ENCODE data around the gene TRIM74. TPM values are rescaled to one million over a fixed set of nuclear protein-coding genes. Genes with fewer than 3 reads are reported as not detected.
"Not testable (repeated sequence)": the region's sequence is repeated elsewhere in the genome, so short reads cannot be mapped to it uniquely, and the experiment has no call there.

TRIM74 gene
- total and polyA plus RNA-seq, 2 of the 8 experiments (the other 6 are each of a cell fraction or from before 2014, with no cell fraction given), result 0.52 TPM; not detected in 1

DNA sequence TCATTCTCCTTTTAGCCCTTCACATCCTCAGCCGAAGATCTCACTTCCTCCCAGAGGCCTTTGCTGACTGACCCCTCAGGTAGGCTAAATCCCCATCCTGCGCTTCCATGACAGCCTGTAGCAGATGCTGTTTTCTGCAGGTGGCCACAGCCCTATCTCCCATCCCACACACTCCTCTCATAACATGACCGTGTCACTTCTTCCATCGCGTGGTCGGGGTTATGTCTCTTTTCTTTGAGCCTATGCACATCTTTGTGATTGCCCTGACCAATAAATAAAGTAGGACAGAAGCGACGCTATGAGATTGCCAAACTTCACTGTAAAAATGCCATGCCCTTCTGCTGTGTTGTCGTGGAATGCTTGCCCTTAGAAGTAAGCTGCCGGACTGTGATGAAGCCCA is 55.5 kb downstream of the TRIM74 start:
- H2BK5ac ChIP-seq (ENCODE audit: low read depth, low read length); H3K14ac ChIP-seq (ENCODE audit: insufficient read length); H3K4me2 ChIP-seq (ENCODE audit: insufficient read depth in 1 of 2, low read depth in 2 of 2, low read length in 2 of 2); H4K91ac ChIP-seq (replicated peaks; ENCODE audit: insufficient read length, low read length); H2AK5ac ChIP-seq (ENCODE audit: low read depth, low read length); H3K23me2 ChIP-seq (ENCODE audit: low read depth, low read length); H3K56ac ChIP-seq (replicated peaks; ENCODE audit: insufficient read length, low read depth, low read length); H3K79me1 ChIP-seq (ENCODE audit: low read depth, low read length); H3K4me1 ChIP-seq (replicated peaks in 1 of 4; ENCODE audit: control insufficient read depth in 3 of 4, insufficient read depth in 4 of 4, low read length in 3 of 4); H4K8ac ChIP-seq (ENCODE audit: extremely low read depth, insufficient read depth, low read length); H4K5ac ChIP-seq (ENCODE audit: insufficient read length, low read depth, low read length); H2BK20ac ChIP-seq (ENCODE audit: low read length); DNase-seq (ENCODE audit: low read depth in 1 of 2, low spot score in 2 of 2); H3K18ac ChIP-seq (ENCODE audit: extremely low read depth, low read length); H4K20me1 ChIP-seq (replicated peaks in 1 of 2; ENCODE audit: control insufficient read depth in 1 of 2, insufficient read depth in 2 of 2, low read length in 2 of 2); H2BK120ac ChIP-seq (replicated peaks; ENCODE audit: low read depth, low read length); H3K4ac ChIP-seq (replicated peaks; ENCODE audit: insufficient read length, low read depth, low read length); H2BK15ac ChIP-seq (ENCODE audit: low read length); H3K23ac ChIP-seq (ENCODE audit: insufficient read length); H3K9ac ChIP-seq (replicated peaks in 1 of 4; ENCODE audit: extremely low read depth in 1 of 4, low read depth in 3 of 4, low read length in 3 of 4); H3K27me3 ChIP-seq (replicated peaks in 1 of 4; ENCODE audit: control insufficient read depth in 3 of 4, extremely low read depth in 1 of 4, insufficient read depth in 3 of 4, low read length in 3 of 4); H2BK12ac ChIP-seq (ENCODE audit: low read depth, low read length); H3K9me3 ChIP-seq (ENCODE audit: insufficient read depth in 2 of 2, low read depth in 1 of 2, low read length in 1 of 2); H3K36me3 ChIP-seq (ENCODE audit: control insufficient read depth in 2 of 4, insufficient read depth in 4 of 4, low read length in 3 of 4); H2AFZ ChIP-seq (ENCODE audit: low read length); FAIRE-seq; POLR2A ChIA-PET (ENCODE audit: partially characterized antibody); H3K4me3 ChIP-seq (ENCODE audit: extremely low read depth in 1 of 4, insufficient read depth in 2 of 4, low read depth in 3 of 4, low read length in 4 of 4); H3K27ac ChIP-seq (ENCODE audit: low read depth, low read length): not testable (repeated sequence)
- H3K79me2 ChIP-seq (ENCODE audit: control insufficient read depth in 1 of 2, insufficient read depth in 2 of 2, low read length in 2 of 2), result peaks cover 0 to 17% of the 10 kb centered on the region in 2 experiments; a peak in 2 of 4 replicates
- CTCF ChIA-PET (ENCODE audit: partially characterized antibody), result interaction anchor here (1.3 to 1.5 kb wide), 2 partner anchors 162 kb away, joined by 3 to 5 read pairs; no protein-coding TSS in a partner anchor
- WGBS, 2 experiments (ENCODE audit: extremely low coverage in 1 of 2, insufficient coverage in 1 of 2, insufficient read length in 1 of 2, insufficient replicate concordance in 2 of 2, low coverage in 1 of 2, low lambda C conversion rate in 2 of 2, missing lambda C conversion rate in 1 of 2), result 91% methylated on average over 10 of the region's 10 CpGs; no CpG with 5 or more reads in 1 of the 2 experiments

GRCh38 chr7:72911395-72911794 is 57.9 kb downstream of the TRIM74 start:
- H3K56ac ChIP-seq (replicated peaks; ENCODE audit: insufficient read length, low read depth, low read length); FAIRE-seq; H4K20me1 ChIP-seq (replicated peaks in 1 of 2; ENCODE audit: control insufficient read depth in 1 of 2, insufficient read depth in 2 of 2, low read length in 2 of 2); H2BK120ac ChIP-seq (replicated peaks; ENCODE audit: low read depth, low read length); H3K27me3 ChIP-seq (replicated peaks in 1 of 4; ENCODE audit: control insufficient read depth in 3 of 4, extremely low read depth in 1 of 4, insufficient read depth in 3 of 4, low read length in 3 of 4); H4K8ac ChIP-seq (ENCODE audit: extremely low read depth, insufficient read depth, low read length); H3K4me2 ChIP-seq (ENCODE audit: insufficient read depth in 1 of 2, low read depth in 2 of 2, low read length in 2 of 2); H3K9me3 ChIP-seq (ENCODE audit: insufficient read depth in 2 of 2, low read depth in 1 of 2, low read length in 1 of 2); H3K27ac ChIP-seq (ENCODE audit: low read depth, low read length); H3K9ac ChIP-seq (replicated peaks in 1 of 4; ENCODE audit: extremely low read depth in 1 of 4, low read depth in 3 of 4, low read length in 3 of 4); H2AFZ ChIP-seq (ENCODE audit: low read length); H3K23ac ChIP-seq (ENCODE audit: insufficient read length); H2BK20ac ChIP-seq (ENCODE audit: low read length); H3K4me1 ChIP-seq (replicated peaks in 1 of 4; ENCODE audit: control insufficient read depth in 3 of 4, insufficient read depth in 4 of 4, low read length in 3 of 4); H3K14ac ChIP-seq (ENCODE audit: insufficient read length); H2AK5ac ChIP-seq (ENCODE audit: low read depth, low read length); H4K5ac ChIP-seq (ENCODE audit: insufficient read length, low read depth, low read length); H2BK15ac ChIP-seq (ENCODE audit: low read length); POLR2A ChIA-PET (ENCODE audit: partially characterized antibody); H4K91ac ChIP-seq (replicated peaks; ENCODE audit: insufficient read length, low read length); H2BK5ac ChIP-seq (ENCODE audit: low read depth, low read length); H2BK12ac ChIP-seq (ENCODE audit: low read depth, low read length); DNase-seq (ENCODE audit: low read depth in 1 of 2, low spot score in 2 of 2); H3K79me1 ChIP-seq (ENCODE audit: low read depth, low read length); CTCF ChIA-PET (ENCODE audit: partially characterized antibody); H3K18ac ChIP-seq (ENCODE audit: extremely low read depth, low read length); H3K4me3 ChIP-seq (ENCODE audit: extremely low read depth in 1 of 4, insufficient read depth in 2 of 4, low read depth in 3 of 4, low read length in 4 of 4); H3K36me3 ChIP-seq (ENCODE audit: control insufficient read depth in 2 of 4, insufficient read depth in 4 of 4, low read length in 3 of 4); H3K4ac ChIP-seq (replicated peaks; ENCODE audit: insufficient read length, low read depth, low read length); H3K23me2 ChIP-seq (ENCODE audit: low read depth, low read length): not testable (repeated sequence)
- 95% methylated on average over 9 of the region's 12 CpGs; no CpG with 5 or more reads in 1 of the 2 experiments for WGBS, 2 experiments (ENCODE audit: extremely low coverage in 1 of 2, insufficient coverage in 1 of 2, insufficient read length in 1 of 2, insufficient replicate concordance in 2 of 2, low coverage in 1 of 2, low lambda C conversion rate in 2 of 2, missing lambda C conversion rate in 1 of 2)
- H3K79me2 ChIP-seq (ENCODE audit: control insufficient read depth in 1 of 2, insufficient read depth in 2 of 2, low read length in 2 of 2), result peaks cover 0 to 11% of the 10 kb centered on the region in 2 experiments; a peak in 2 of 4 replicates
